HCT116 (cell line): ENCODE measurements around the gene SERINC3. TPM values are rescaled to one million over a fixed set of nuclear protein-coding genes. Genes with fewer than 3 reads are reported as not detected.

ENCODE experiments used
- ATAC-seq: fragments of 200-7000 bp; cut with Tn5 transposase; 2 replicates; pipeline ENCODE4 v1.9.1; 2020; ENCODE audit warnings: mild to moderate bottlenecking, moderate library complexity
- BruUV-seq: library from RNA; stranded (reverse); fragments of 400-500 nt; replicated peaks from 2 replicates; lab custom pipeline; 2021; lab: Mats Ljungman, UMichigan
- CTCF ChIA-PET: fragments of 300-600 bp; sonication (Branson Sonifier 250); formaldehyde crosslinking; loops from one replicate; lab custom pipeline; 2021; ENCODE audit warnings: antibody characterized with exemption; lab: Charles Lee
- POLR2A ChIA-PET: fragments of 300-600, 350-600 bp; sonication (Branson Sonifier 250); formaldehyde crosslinking; loops from one replicate; lab custom pipeline; 2021; ENCODE audit warnings: antibody characterized with exemption; lab: Charles Lee
- RAD21 ChIA-PET, 2 experiments: fragments of 300-600 bp; sonication (Branson Sonifier 250); formaldehyde crosslinking; loops; one replicate each; lab custom pipeline; 2023; ENCODE audit warnings: low total read pairs in 2 of 2; ENCODE audit not compliant: uncharacterized antibody in 2 of 2, unreplicated experiment in 2 of 2, low non-redundant PET in 1 of 2; lab: Charles Lee
- DNase-seq: peaks from one replicate; pipeline ENCODE4 v3.0.0-alpha.2; 2010; ENCODE audit warnings: low read depth, low spot score
- H2AFZ ChIP-seq: fragments of 200-600 bp; shearing (Covaris generic), sonication (generic); 2 replicates; pipeline ENCODE4 v1.6.1; 2017; ENCODE audit warnings: low read depth, mixed run types, mixed read lengths, antibody characterized with exemption, low read length; ENCODE audit not compliant: poor library complexity, severe bottlenecking
- H3K27ac ChIP-seq: 2 replicates; pipeline ENCODE4 v1.5.1; 2012; ENCODE audit warnings: low read depth, low read length
- H3K27me3 ChIP-seq: fragments of 200-600 bp; sonication (generic); 2 replicates; pipeline ENCODE4 v1.6.1; 2016; ENCODE audit warnings: mixed run types, low read length, mixed read lengths; ENCODE audit not compliant: insufficient read depth
- H3K36me3 ChIP-seq, 2 experiments: fragments of 200-500 bp in 1 of 2; fragments of 200-600 bp in 1 of 2; sonication (Bioruptor generic) in 1 of 2; sonication (generic) in 1 of 2; 2 replicates each; pipeline versions ENCODE4 v1.5.1 to v1.6.1; 2014 to 2016; ENCODE audit warnings: low read length in 2 of 2, inconsistent platforms in 1 of 2, mixed read lengths in 1 of 2, mixed run types in 1 of 2; ENCODE audit not compliant: insufficient read depth in 2 of 2, control insufficient read depth in 1 of 2
- H3K4me1 ChIP-seq, 2 experiments: fragments of 200-600 bp in 1 of 2; sonication (generic) in 1 of 2; 2 replicates each; pipeline versions ENCODE4 v1.5.1 to v1.6.1; 2012 to 2017; ENCODE audit warnings: low read length in 2 of 2, inconsistent platforms in 1 of 2, mild to moderate bottlenecking in 1 of 2, mixed read lengths in 1 of 2, mixed run types in 1 of 2, moderate library complexity in 1 of 2; ENCODE audit not compliant: insufficient read depth in 2 of 2, control insufficient read depth in 1 of 2
- H3K4me2 ChIP-seq: fragments of 200-600 bp; sonication (generic); 2 replicates; pipeline ENCODE4 v1.6.1; 2017; ENCODE audit warnings: mixed run types, low read length, mixed read lengths
- H3K4me3 ChIP-seq, 2 experiments: fragments of 200-600 bp in 1 of 2; sonication (generic) in 1 of 2; replicated peaks in 1 of 2; 2 replicates each; pipeline ENCODE4 v1.5.1; 2011 to 2016; ENCODE audit warnings: low read length in 2 of 2, control low read depth in 1 of 2, low read depth in 1 of 2, mild to moderate bottlenecking in 1 of 2, mixed read lengths in 1 of 2, mixed run types in 1 of 2
- H3K79me2 ChIP-seq: fragments of 200-600 bp; sonication (generic); 2 replicates; pipeline ENCODE4 v1.6.1; 2017; ENCODE audit warnings: mild to moderate bottlenecking, mixed run types, low read length, moderate library complexity, mixed read lengths; ENCODE audit not compliant: insufficient read depth
- H3K9ac ChIP-seq: fragments of 200-600 bp; sonication (generic); 2 replicates; pipeline ENCODE4 v1.6.1; 2016; ENCODE audit warnings: low read length, mixed read lengths
- H3K9me2 ChIP-seq: fragments of 200-600 bp; sonication (generic), shearing (Covaris generic); 2 replicates; pipeline ENCODE4 v1.6.1; 2017; ENCODE audit warnings: mixed run types, mild to moderate bottlenecking, moderate library complexity; ENCODE audit not compliant: insufficient read depth
- H3K9me3 ChIP-seq, 2 experiments: fragments of 200-500 bp in 1 of 2; fragments of 200-600 bp in 1 of 2; sonication (Bioruptor generic) in 1 of 2; sonication (generic) in 1 of 2; 2 replicates each; pipeline ENCODE4 v1.6.1; 2014 to 2017; ENCODE audit warnings: low read length in 2 of 2, mixed read lengths in 2 of 2, inconsistent platforms in 1 of 2, low read depth in 1 of 2, mild to moderate bottlenecking in 1 of 2, mixed run types in 1 of 2, moderate library complexity in 1 of 2; ENCODE audit not compliant: control insufficient read depth in 1 of 2, insufficient read depth in 1 of 2
- H4K20me1 ChIP-seq: fragments of 200-600 bp; sonication (generic), shearing (Covaris generic); 2 replicates; pipeline ENCODE4 v1.6.1; 2017; ENCODE audit warnings: mixed run types, mild to moderate bottlenecking, moderate library complexity; ENCODE audit not compliant: insufficient read depth
- CBX3 ChIP-seq: IDR thresholded peaks from 2 replicates; pipeline ENCODE4 v1.6.1; 2012; ENCODE audit warnings: low read depth
- CEBPB ChIP-seq: IDR thresholded peaks from 2 replicates; pipeline ENCODE4 v1.6.1; 2012; ENCODE audit warnings: low read depth
- EGR1 ChIP-seq: IDR thresholded peaks from 2 replicates; pipeline ENCODE4 v1.6.1; 2012; ENCODE audit warnings: low read depth
- EZH2phosphoT487 ChIP-seq: fragments of 200-600 bp; IDR thresholded peaks from 2 replicates; pipeline ENCODE4 v1.6.1; 2018; ENCODE audit warnings: antibody characterized with exemption, borderline replicate concordance
- JUND ChIP-seq: IDR thresholded peaks from 2 replicates; pipeline ENCODE4 v1.6.1; 2012
- POLR2A ChIP-seq: IDR thresholded peaks from 2 replicates; pipeline ENCODE4 v1.7.0; 2011; ENCODE audit warnings: borderline replicate concordance; ENCODE audit not compliant: insufficient read depth, insufficient read length; ENCODE audit errors: extremely low read depth
- RAD21 ChIP-seq: IDR thresholded peaks from 2 replicates; pipeline ENCODE4 v1.6.1; 2012; ENCODE audit warnings: low read depth, mild to moderate bottlenecking
- SIN3A ChIP-seq: IDR thresholded peaks from 2 replicates; pipeline ENCODE4 v1.6.1; 2012; ENCODE audit warnings: low read depth
- SRF ChIP-seq: IDR thresholded peaks from 2 replicates; pipeline ENCODE4 v1.6.1; 2012; ENCODE audit warnings: low read depth
- YY1 ChIP-seq: IDR thresholded peaks from 2 replicates; pipeline ENCODE4 v1.6.1; 2011; ENCODE audit warnings: low read length, low read depth, moderate library complexity, mild to moderate bottlenecking; ENCODE audit not compliant: insufficient replicate concordance; ENCODE audit errors: extremely low read depth
- ZFX ChIP-seq: fragments of 450-650 bp; IDR thresholded peaks from 2 replicates; pipeline ENCODE4 v1.6.1; 2017
- intact Hi-C: fragments of 100-400 bp; cut with micrococcal nuclease; formaldehyde crosslinking; loops from 2 replicates; pipeline ENCODE4 v1.10.0; 2022
- total RNA-seq: library from RNA; stranded (reverse); gene quantifications from one replicate; pipeline ENCODE4 v1.2.1, GENCODE V29; 2021; ENCODE audit not compliant: unreplicated experiment
- TF ChIP-seq, protein P1 (sequence below): IDR thresholded peaks from 2 replicates; pipeline ENCODE4 v1.6.1; 2012; ENCODE audit warnings: low read depth
- TF ChIP-seq, protein P2 (sequence below): IDR thresholded peaks from 2 replicates; pipeline ENCODE4 v1.6.1; 2012

SERINC3 gene
- total RNA-seq, 1 experiment from 2014 or later: 56.8 TPM

DNA sequence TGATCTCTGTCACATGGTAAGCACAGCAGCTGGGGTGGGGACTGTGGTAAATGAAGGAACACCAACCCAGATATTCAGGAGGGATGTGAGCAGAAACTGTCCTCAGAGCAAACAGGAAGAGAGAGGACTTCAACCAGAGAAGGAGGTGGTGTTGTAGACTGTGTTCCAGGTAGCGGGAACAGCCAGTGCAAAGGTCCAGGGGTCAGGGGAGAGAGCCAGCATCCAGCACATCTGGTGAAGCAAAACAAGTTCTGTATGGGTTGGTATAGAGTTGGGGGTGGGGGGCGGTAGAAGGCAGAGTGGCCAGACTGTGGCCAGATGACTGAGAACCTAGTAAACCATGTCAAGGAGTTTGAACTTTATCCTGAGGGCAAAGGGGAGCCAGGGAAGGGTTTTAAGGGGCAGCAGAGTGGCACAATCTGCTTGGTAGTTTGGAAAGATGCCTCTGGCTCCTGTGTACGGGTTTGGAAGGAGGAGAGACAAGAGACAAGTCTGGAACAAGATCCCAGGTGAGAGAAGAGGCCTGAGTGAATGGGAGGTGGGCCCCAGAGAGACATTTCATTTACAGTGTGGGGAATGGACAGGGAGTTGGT is 73.9 kb downstream of the SERINC3 start:
- RAD21 ChIA-PET: no interaction called here
- TF ChIP-seq EZH2phosphoT487 (no peak), RAD21 (no peak), POLR2A (no peak), SRF (no peak), YY1 (no peak), SIN3A (no peak), JUND (no peak), CBX3 (no peak), EGR1 (no peak), ZFX (no peak), CEBPB (no peak)
- TF ChIP-seq, protein P1, sequence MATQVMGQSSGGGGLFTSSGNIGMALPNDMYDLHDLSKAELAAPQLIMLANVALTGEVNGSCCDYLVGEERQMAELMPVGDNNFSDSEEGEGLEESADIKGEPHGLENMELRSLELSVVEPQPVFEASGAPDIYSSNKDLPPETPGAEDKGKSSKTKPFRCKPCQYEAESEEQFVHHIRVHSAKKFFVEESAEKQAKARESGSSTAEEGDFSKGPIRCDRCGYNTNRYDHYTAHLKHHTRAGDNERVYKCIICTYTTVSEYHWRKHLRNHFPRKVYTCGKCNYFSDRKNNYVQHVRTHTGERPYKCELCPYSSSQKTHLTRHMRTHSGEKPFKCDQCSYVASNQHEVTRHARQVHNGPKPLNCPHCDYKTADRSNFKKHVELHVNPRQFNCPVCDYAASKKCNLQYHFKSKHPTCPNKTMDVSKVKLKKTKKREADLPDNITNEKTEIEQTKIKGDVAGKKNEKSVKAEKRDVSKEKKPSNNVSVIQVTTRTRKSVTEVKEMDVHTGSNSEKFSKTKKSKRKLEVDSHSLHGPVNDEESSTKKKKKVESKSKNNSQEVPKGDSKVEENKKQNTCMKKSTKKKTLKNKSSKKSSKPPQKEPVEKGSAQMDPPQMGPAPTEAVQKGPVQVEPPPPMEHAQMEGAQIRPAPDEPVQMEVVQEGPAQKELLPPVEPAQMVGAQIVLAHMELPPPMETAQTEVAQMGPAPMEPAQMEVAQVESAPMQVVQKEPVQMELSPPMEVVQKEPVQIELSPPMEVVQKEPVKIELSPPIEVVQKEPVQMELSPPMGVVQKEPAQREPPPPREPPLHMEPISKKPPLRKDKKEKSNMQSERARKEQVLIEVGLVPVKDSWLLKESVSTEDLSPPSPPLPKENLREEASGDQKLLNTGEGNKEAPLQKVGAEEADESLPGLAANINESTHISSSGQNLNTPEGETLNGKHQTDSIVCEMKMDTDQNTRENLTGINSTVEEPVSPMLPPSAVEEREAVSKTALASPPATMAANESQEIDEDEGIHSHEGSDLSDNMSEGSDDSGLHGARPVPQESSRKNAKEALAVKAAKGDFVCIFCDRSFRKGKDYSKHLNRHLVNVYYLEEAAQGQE: no peak
- TF ChIP-seq, protein P2, sequence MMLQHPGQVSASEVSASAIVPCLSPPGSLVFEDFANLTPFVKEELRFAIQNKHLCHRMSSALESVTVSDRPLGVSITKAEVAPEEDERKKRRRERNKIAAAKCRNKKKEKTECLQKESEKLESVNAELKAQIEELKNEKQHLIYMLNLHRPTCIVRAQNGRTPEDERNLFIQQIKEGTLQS: no peak
- TF ChIP-seq, all 23 proteins: peak for 0
- Histone ChIP-seq H4K20me1 (no peaks in the 10 kb centered on the region), H3K4me1 (no peaks in the 10 kb centered on the region), H3K79me2 (no peaks in the 10 kb centered on the region), H2AFZ (no peak overlapping the region), H3K4me3 (no peak overlapping the region), H3K9ac (no peak overlapping the region), H3K9me3 (no peaks in the 10 kb centered on the region), H3K36me3 (no peaks in the 10 kb centered on the region), H3K27me3 (no peaks in the 10 kb centered on the region), H3K4me2 (no peak overlapping the region), H3K27ac (no peak overlapping the region), H3K9me2 (no peaks in the 10 kb centered on the region)
- no TSS peak for BruUV-seq
- POLR2A ChIA-PET: no interaction called here
- CTCF ChIA-PET: no interaction called here
- intact Hi-C loops: no loop called here
- no peak for ATAC-seq
- DNase-seq: no peak

Other genes with a start within 250 kb of the SERINC3 start
- 5.2 TPM for gene FITM2, start 210.9 kb downstream of the SERINC3 start, total RNA-seq
- not detected for gene R3HDML, start 185.0 kb downstream of the SERINC3 start, total RNA-seq
- gene HNF4A, start 166.4 kb downstream of the SERINC3 start, total RNA-seq: 7.4 TPM
- 20.4 TPM for gene TTPAL, start 46.2 kb downstream of the SERINC3 start, total RNA-seq
- gene PKIG, start 60.5 kb upstream of the SERINC3 start, total RNA-seq: 20.1 TPM
- 25.9 TPM for gene ADA, start 129.6 kb upstream of the SERINC3 start, total RNA-seq
- gene CCN5, start 193.3 kb upstream of the SERINC3 start, total RNA-seq: 0.20 TPM
- not detected for gene KCNK15, start 223.8 kb upstream of the SERINC3 start, total RNA-seq